SJCRH30 (cell line): ENCODE data around the gene HOXB5. TPM values are rescaled to one million over a fixed set of nuclear protein-coding genes. Genes with fewer than 3 reads are reported as not detected.

Experiments used
- DNase-seq, 2 experiments: peaks; one replicate each; pipeline ENCODE4 v3.0.0-alpha.2; 2015 to 2020
- H3K27ac ChIP-seq: fragments of 250-450 bp; sonication (Bioruptor Pico); 2 replicates; pipeline ENCODE4 v1.5.1; 2020; ENCODE audit warnings: mild to moderate bottlenecking, moderate library complexity
- H3K27me3 ChIP-seq: fragments of 250-450 bp; sonication (Bioruptor Pico); 2 replicates; pipeline ENCODE4 v1.5.1; 2020; ENCODE audit warnings: mild to moderate bottlenecking, moderate library complexity
- H3K36me3 ChIP-seq: fragments of 250-450 bp; sonication (Bioruptor Pico); 2 replicates; pipeline ENCODE4 v1.5.1; 2020; ENCODE audit warnings: mild to moderate bottlenecking, moderate library complexity
- H3K4me1 ChIP-seq: fragments of 250-450 bp; sonication (Bioruptor Pico); 2 replicates; pipeline ENCODE4 v1.5.1; 2020; ENCODE audit warnings: mild to moderate bottlenecking, moderate library complexity
- H3K4me3 ChIP-seq: fragments of 250-450 bp; sonication (Bioruptor Pico); 2 replicates; pipeline ENCODE4 v1.5.1; 2020; ENCODE audit warnings: mild to moderate bottlenecking, moderate library complexity
- H3K9me3 ChIP-seq: fragments of 250-450 bp; sonication (Bioruptor Pico); replicated peaks from 2 replicates; pipeline ENCODE4 v1.5.1; 2020; ENCODE audit warnings: mild to moderate bottlenecking, moderate library complexity
- total RNA-seq: library from RNA; depleted of rRNA; stranded (reverse); fragments of >200 nt; shearing (Covaris generic); gene quantifications from 2 replicates; pipeline ENCODE4 v1.2.3, GENCODE V29; 2014

HOXB5 gene
- total RNA-seq, 1 experiment from 2014 or later: 0.51 TPM

DNA sequence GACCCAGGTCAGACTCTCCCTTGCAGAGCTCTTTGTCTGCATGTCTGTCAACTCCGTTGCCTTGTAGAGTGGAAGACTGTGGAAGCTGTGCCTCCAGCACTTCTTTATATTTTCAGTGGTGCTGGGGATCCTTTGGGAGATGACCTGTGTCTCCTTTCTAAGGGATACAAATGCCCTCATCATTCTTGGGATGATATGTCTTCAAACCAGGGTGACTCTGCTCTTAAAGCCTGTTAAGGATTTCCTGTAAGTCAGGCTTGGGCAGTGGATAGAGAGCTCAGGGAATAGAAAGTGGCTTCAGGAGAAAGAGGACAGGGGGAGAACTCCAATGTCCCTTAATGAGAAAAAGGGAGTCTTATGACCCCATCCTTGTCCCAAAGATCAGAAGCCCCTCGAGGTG lies 5.1 kb downstream of the HOXB5 start:
- Histone ChIP-seq H3K27me3 (no peaks in the 10 kb centered on the region), H3K4me1 (peaks cover 24% of the 10 kb centered on the region), H3K27ac (no peak overlapping the region), H3K4me3 (no peak overlapping the region), H3K36me3 (no peaks in the 10 kb centered on the region), H3K9me3 (no peaks in the 10 kb centered on the region)
- no peak for DNase-seq

DNA sequence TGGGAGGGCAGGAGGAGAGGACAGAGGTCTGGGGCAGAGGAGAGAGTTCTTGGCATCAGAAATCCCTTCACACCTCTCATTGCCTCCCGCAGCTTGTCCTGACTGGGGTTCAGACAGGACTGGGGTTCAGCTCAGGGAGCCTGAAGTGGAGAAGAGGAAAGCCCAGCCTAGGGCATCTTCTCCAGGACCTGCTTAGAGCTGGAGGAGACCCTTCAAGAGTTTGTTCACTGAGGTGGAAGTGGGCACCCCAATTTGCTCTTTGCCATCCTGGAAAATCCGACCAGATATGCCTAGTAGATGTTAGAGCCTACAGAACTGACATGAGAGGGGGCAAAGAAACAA lies 5.5 kb downstream of the HOXB5 start:
- no peak for DNase-seq
- Histone ChIP-seq H3K27ac (no peak overlapping the region), H3K9me3 (no peaks in the 10 kb centered on the region), H3K27me3 (no peaks in the 10 kb centered on the region), H3K4me1 (peaks cover 24% of the 10 kb centered on the region), H3K36me3 (no peaks in the 10 kb centered on the region), H3K4me3 (no peak overlapping the region)

DNA sequence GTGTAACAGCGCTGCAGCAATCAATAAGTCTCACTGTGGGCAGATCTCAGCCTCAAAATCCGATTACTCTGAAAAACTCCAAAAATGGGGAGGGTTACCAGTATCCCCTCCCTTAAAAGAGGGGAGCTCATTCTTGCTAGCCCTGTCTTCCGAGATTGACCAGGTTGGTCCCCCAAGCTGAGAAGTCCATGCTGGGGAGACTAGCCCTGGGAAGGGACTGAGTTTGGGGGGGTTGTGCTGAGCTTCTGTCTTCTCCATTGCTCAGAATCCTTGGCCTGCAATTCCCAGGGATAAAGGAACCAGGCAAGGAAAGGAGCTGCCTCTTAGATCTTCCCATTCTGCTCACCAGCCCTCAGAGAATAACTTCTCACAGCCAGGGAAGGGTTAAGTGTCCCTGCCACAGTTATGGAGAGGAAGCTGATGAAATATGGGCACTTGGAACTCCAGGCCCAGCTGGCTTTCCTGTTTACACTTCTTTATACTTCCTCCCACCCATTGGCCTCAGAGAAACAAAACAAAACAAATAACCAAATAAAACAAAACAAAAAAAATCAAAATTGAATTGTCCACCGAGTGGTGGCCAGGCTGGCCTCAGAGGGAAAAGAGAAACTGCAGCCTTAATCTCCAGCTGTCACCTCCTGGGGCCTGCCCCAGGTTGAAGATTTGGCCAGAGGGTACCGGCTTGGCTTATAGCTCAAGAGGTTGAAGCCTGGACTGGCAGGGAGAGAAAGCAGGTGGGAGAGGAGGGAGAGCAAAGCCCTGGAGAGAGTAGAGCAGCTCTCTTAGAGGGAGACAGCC lies 6.1 kb downstream of the HOXB5 start:
- H3K36me3 ChIP-seq: no peaks in the 10 kb centered on the region
- no peaks in the 10 kb centered on the region for H3K9me3 ChIP-seq
- no peaks in the 10 kb centered on the region for H3K27me3 ChIP-seq
- H3K4me3 ChIP-seq: no peak overlapping the region
- H3K27ac ChIP-seq: no peak overlapping the region
- peak; percentile 52 to 75 for DNase-seq
- H3K4me1 ChIP-seq: peaks cover 21% of the 10 kb centered on the region

DNA sequence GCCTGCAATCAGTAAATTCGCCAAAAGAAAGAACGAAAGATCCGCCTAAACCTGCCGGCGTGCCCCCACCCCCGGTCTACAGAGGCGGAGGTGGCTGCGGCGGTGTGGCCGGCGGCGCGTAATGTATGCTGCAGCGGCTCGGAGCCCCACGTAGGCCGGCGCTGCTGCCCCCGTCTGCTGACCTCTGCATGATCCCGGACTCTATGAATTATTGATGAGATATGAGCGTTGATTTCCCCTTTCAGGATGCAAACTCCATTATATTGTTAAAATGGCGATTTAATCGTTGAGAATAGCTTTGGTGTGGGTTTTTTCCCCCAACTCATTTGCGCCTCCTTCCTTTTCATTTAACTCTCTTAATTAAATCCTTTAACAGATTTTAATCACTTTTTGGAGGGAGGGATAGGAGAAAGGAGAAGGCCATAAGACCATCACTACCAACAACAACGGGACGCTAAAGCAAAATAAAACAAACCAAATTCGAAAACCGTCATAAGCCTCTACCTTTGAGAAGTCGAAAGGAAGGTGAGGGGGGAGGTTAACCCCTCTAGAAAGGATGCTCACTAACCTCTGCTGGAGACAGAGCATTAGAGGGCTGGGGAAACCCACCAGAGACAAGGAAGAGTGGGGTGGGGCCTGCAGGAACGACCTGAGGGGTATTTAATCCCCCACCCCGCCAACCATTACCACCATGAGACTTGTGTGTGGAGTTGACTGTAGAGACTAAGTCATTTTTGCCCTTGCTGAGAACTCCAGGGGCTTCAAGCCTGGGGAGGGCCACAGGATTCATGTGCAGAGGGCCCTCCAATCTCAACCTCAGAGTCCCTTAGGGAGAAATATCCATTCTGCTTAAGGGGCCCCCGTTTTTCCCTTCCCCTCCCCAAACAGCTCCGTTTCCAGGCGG lies 7.0 kb downstream of the HOXB5 start:
- Histone ChIP-seq H3K4me1 (peaks cover 21% of the 10 kb centered on the region), H3K4me3 (peak overlapping the region; percentile 54), H3K27me3 (no peaks in the 10 kb centered on the region), H3K36me3 (no peaks in the 10 kb centered on the region), H3K9me3 (no peaks in the 10 kb centered on the region), H3K27ac (no peak overlapping the region; the same call in 1 of the 2 replicates)
- DNase-seq: peak in 1 of 2 experiments; percentile 67

DNA sequence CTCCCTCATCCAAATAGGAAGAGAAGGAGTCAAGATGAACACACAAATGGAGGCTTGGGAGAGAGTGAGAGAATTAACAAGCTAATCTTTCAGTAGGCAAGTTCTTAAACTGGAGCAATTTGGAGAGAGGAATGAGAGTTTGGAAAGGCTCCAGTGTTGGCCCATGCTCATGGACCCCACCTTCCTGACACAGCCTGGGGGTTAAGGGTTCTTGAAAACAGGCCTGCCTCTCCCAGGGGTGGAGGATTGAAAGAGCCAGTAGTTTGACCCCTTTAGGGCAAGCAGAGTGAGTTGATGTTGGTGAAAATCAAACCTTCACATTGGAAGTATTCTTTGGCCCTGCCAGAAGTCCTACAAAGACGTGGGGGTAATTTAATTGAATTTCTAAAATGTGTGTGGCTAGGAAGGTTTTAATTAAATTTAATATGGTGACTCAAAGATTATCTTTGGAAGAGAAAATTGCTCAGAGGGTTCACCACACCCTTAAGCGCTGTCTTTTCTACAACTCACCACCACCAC lies 9.3 kb downstream of the HOXB5 start:
- Histone ChIP-seq H3K27me3 (no peaks in the 10 kb centered on the region), H3K4me3 (no peak overlapping the region), H3K27ac (no peak overlapping the region), H3K4me1 (peaks cover 21% of the 10 kb centered on the region), H3K9me3 (no peaks in the 10 kb centered on the region), H3K36me3 (no peaks in the 10 kb centered on the region)
- no peak for DNase-seq

DNA sequence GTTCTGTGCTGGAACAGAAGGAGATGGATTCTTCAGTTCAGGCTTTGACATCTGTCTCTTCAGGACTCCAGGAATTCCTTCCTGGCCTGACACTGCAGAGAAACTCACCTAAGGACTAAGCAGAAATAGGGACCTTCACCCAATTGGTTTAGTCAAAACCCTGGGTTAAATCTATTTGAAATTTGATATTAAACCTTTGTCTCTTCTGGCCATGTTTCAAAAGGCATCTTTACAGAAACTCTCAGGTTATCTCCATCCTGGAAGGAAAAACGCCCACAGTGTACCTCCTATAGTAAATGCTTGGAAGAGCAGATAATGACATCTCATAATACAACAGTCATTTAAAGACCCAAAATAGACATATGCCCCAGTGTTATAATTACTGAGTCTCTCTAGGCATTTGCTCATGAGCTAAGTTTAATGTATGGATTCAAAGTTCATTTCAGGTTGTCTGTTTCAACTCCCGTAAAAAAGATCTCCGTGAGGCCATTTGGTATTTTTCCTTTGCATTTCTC lies 9.8 kb downstream of the HOXB5 start:
- Histone ChIP-seq H3K4me3 (no peak overlapping the region), H3K4me1 (peaks cover 21% of the 10 kb centered on the region), H3K27ac (no peak overlapping the region), H3K9me3 (no peaks in the 10 kb centered on the region), H3K36me3 (no peaks in the 10 kb centered on the region), H3K27me3 (no peaks in the 10 kb centered on the region)
- DNase-seq: no peak

DNA sequence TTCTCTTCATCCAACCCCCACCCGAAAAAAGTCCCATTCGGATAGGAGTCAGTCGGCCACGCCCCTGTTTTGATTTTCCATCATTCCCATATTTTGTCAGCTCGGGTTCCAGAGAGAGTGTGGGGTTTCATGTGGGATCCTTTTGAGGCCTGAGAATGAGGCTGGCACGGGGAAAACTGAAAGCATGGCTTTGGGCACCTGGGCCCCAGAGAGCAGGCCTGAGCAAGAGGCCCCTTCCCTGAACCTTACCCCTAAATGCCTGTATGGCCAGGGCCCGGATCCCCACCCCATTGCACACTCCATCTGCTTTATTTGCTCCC lies 10.9 kb downstream of the HOXB5 start:
- no peaks in the 10 kb centered on the region for H3K36me3 ChIP-seq
- H3K27me3 ChIP-seq: no peaks in the 10 kb centered on the region
- peaks cover 13% of the 10 kb centered on the region for H3K4me1 ChIP-seq
- peak overlapping the region; percentile 58 for H3K4me3 ChIP-seq
- no peaks in the 10 kb centered on the region for H3K9me3 ChIP-seq
- no peak overlapping the region for H3K27ac ChIP-seq
- DNase-seq: no peak

DNA sequence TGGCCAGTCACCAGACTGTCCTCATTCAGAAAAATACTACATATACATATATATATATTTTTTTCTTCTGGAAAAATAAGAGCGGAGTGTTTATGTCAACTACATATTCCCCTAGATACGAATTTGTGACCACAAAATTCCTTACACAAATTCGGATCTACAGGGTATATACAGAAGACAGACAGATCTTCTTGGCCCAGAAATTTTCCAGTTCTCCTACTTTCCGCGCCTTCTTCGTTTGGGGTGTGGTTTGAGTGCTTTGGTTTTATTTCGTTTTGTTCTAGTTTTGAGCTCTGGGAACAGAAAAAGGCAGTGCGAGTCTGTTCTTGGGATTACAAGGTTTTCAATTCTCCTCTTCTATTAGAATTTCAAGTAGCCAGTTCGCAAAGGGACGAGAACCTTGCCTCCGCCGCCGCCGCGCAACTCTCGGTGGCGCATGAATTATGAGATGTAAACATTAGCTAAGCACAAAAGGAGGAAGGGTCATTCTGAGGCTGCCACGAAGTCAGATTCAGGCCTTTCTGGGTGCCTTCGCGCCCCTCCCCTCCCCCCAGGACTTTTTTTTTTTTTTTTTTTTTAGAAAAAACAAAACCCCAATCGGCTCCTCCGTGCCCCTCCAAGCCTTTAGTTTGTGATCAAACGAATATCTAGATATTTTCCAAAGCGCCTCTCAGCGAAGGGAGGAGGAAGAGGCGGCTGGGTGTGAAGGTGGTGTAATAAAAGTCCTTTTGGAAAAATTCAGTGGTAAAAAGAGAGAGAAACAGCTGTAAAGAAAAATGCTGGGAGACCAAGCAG lies 13.6 kb downstream of the HOXB5 start:
- DNase-seq: no peak
- Histone ChIP-seq H3K4me1 (0 out of 2 replicates have a peak, but pooled peaks cover 4% of the 10 kb centered on the region), H3K4me3 (no peak overlapping the region), H3K36me3 (no peaks in the 10 kb centered on the region), H3K9me3 (no peaks in the 10 kb centered on the region), H3K27ac (no peak overlapping the region), H3K27me3 (no peaks in the 10 kb centered on the region)

DNA sequence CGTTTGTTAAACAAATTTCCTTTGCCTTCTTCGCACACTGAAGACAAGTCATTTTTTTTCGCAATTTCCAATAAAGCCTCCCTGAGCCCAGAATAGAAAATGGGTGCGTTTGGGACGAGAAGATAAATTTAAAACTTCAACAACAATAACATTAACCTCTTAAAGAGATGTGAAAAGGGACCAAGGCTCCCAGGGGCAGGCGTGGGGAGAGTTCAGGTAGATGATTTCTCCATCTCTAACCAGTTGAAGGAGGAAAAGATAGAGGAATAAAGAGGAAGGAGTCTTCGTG lies 14.2 kb downstream of the HOXB5 start:
- DNase-seq: no peak
- no peaks in the 10 kb centered on the region for H3K36me3 ChIP-seq
- H3K4me3 ChIP-seq: no peak overlapping the region
- H3K27ac ChIP-seq: no peak overlapping the region
- 0 out of 2 replicates have a peak, but pooled peaks cover 4% of the 10 kb centered on the region for H3K4me1 ChIP-seq
- no peaks in the 10 kb centered on the region for H3K9me3 ChIP-seq
- H3K27me3 ChIP-seq: no peaks in the 10 kb centered on the region

DNA sequence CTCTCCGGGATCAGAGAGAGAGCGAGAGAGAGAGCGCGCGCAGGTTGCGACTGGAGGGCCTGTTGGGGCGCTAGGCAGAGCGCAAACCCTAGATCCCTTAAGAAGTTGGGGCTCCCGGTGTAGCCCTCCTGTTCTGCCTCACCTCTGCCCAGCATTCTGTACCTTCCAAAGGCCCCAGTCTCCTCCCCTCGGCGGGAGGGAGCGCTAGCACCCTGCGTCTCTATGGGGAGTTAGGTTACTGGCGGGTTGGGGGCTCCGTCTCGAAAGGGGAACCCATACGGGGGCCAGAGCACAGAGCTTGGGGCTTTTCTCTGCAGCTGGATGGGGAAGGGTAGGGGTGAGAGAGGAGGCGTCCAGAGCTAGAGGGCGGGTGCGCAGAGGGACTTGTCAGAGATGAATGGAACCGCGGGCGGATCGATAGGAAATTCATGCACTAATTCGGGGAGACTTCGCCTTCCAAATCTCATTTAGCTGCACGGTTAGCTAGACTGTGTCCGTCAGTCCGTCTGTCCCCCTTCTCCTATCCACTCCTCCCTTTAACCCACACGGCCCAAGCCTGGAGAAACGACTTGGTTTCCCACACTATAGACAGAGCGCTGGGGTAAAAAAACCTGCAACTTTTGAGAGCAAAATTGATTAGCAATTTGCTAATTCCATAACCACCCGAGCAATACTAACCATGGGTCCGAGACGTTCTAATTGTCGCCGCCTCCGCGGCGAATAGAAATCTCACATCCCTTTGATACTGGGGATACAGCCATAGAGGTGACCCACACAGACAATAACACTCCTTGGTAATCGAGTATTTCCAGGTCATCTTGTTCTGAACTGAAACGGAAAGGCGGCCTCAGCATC lies 14.7 kb downstream of the HOXB5 start:
- Histone ChIP-seq H3K4me3 (peak overlapping the region; percentile 94), H3K27ac (no peak overlapping the region; the same call in 1 of the 2 replicates), H3K36me3 (no peaks in the 10 kb centered on the region), H3K9me3 (no peaks in the 10 kb centered on the region), H3K4me1 (0 out of 2 replicates have a peak, but pooled peaks cover 4% of the 10 kb centered on the region), H3K27me3 (no peaks in the 10 kb centered on the region)
- DNase-seq: no peak

DNA sequence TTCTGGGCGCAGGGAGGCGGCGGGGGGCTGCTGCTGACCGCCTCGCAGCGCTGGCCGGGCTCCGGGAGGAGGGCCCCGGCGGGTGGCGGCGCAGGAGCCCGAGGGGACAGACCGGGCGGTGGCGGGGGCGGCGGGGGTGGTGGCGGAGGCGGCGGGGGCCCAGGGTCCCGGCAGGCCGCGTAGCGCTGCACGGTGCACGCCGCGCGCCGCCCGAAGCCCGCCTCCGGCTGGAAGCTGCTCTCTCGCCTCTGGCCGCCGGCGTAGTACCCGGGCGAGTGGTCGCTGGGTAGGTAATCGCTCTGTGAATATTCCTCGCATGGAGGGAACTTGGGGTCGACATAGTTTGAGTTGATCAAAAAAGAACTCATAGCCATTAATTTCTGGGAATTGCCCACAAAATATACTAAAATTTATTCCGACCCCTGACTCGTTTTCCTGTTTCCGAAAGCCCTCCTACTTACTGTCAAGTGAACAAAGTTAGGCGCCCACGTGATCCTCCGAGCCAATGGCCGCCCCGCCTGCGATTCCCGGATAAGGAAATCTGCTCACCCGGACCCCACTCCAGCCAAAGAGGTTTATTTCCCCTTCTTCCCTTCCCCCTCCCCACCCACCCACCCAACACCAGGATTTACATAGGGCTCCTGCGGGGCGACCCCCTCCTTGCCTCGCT lies 15.5 kb downstream of the HOXB5 start, which contains the start of gene HOXB4:
HOXB4 (minus strand) TSS at position 405 of the 670 bp plus-strand sequence; CDS start at position 374, 31 bp downstream.
- Histone ChIP-seq H3K27me3 (no peaks in the 10 kb centered on the region), H3K9me3 (no peaks in the 10 kb centered on the region), H3K36me3 (no peaks in the 10 kb centered on the region), H3K27ac (peak within 1 kb of the TSS; percentile 42; the same call in 1 of the 2 replicates), H3K4me3 (peak within 1 kb of the TSS; percentile 94), H3K4me1 (0 out of 2 replicates have a peak, but pooled peaks cover 4% of the 10 kb centered on the region)
- DNase-seq: peak; percentile 80 to 82

DNA sequence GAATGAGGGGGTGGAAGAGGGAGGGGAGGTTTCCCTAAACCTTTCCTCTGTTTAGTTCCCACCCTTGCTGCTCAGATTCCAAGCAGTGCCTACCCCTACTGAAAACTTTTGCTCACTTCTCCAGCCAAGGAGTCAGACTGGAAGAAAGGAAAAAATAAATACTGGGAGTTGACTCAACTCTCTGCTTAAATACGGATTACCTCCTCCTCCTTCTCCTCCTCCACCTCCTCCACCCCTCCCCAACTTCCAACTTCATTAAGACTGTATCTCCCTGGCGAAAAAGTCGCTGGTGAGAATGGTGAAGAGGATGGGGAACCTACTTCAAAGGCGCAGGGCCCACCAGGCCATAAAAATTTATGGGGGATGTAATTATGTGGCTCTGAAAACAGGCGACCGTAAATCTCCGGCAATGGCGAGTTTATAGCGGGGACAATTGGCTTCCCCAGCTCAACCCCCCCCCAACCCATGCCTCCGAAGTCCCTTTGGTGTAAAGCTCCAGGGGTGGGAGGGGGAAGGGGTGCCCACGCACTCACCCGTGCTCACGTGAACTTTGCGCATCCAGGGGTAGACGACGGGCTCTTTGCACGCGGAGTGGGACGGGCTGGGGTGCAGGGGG lies 16.1 kb downstream of the HOXB5 start:
- Histone ChIP-seq H3K27ac (peak overlapping the region; percentile 33; the same call in 1 of the 2 replicates), H3K4me3 (peak overlapping the region; percentile 94), H3K27me3 (no peaks in the 10 kb centered on the region), H3K36me3 (no peaks in the 10 kb centered on the region), H3K4me1 (0 out of 2 replicates have a peak, but pooled peaks cover 4% of the 10 kb centered on the region), H3K9me3 (no peaks in the 10 kb centered on the region)
- peak; percentile 34 to 45 for DNase-seq
